NOMO-1 treated with DMSO at 0.1 percent for 48 hours (cell line): ENCODE measurements around the gene OLA1.

Experiments
- DNase-seq: peaks from one replicate; lab custom pipeline; 2025; ENCODE audit not compliant: unreplicated experiment; lab: John Stamatoyannopoulos, UW

OLA1 gene

GRCh38 chr2:174122185-174122584 lies 126.1 kb downstream of the OLA1 start:
- DNase-seq = no peak

- no peak for DNase-seq
These were observed 126.7 kb downstream of the OLA1 start for GRCh38 chr2:174121612-174122011.

- DNase-seq = no peak
These were observed 127.2 kb downstream of the OLA1 start for GRCh38 chr2:174121175-174121574.

GRCh38 chr2:174120346-174120745 lies 128.0 kb downstream of the OLA1 start:
- no peak for DNase-seq

GRCh38 chr2:174117951-174118930 lies 130.1 kb downstream of the OLA1 start:
- DNase-seq = no peak

- DNase-seq = peak; percentile 73
These were observed 136.3 kb downstream of the OLA1 start for GRCh38 chr2:174112073-174112472.

- no peak for DNase-seq
These were observed 139.8 kb downstream of the OLA1 start for GRCh38 chr2:174108579-174108978.

GRCh38 chr2:174106736-174107135 lies 141.6 kb downstream of the OLA1 start:
- no peak for DNase-seq

GRCh38 chr2:174094542-174094941 lies 153.8 kb downstream of the OLA1 start:
- no peak for DNase-seq

- DNase-seq = no peak
These were observed 157.9 kb downstream of the OLA1 start for GRCh38 chr2:174090476-174090875.

- DNase-seq = no peak
These were observed 159.4 kb downstream of the OLA1 start for GRCh38 chr2:174088706-174089460.

GRCh38 chr2:174086708-174087107 lies 161.6 kb downstream of the OLA1 start:
- no peak for DNase-seq

- no peak for DNase-seq
These were observed 162.6 kb downstream of the OLA1 start for GRCh38 chr2:174085781-174086180.

GRCh38 chr2:174083843-174084458 lies 164.4 kb downstream of the OLA1 start:
- DNase-seq = no peak

GRCh38 chr2:174080672-174081121 lies 167.6 kb downstream of the OLA1 start:
- DNase-seq = no peak

GRCh38 chr2:174078275-174078674 lies 170.1 kb downstream of the OLA1 start:
- DNase-seq = no peak

- no peak for DNase-seq
These were observed 171.4 kb downstream of the OLA1 start for GRCh38 chr2:174076975-174077374.

GRCh38 chr2:174076040-174076439 lies 172.3 kb downstream of the OLA1 start:
- DNase-seq = no peak

- DNase-seq = no peak
These were observed 173.5 kb downstream of the OLA1 start for GRCh38 chr2:174074831-174075230.

- no peak for DNase-seq
These were observed 175.5 kb downstream of the OLA1 start for GRCh38 chr2:174072857-174073256.

GRCh38 chr2:174072069-174072468 lies 176.3 kb downstream of the OLA1 start:
- peak; percentile 75 for DNase-seq
